Panc1 (cell line): ENCODE measurements around the gene BAHCC1.

Experiments used
- CTCF ChIP-seq: fragments of 450-650 bp; IDR thresholded peaks from 2 replicates; pipeline ENCODE4 v1.5.1; 2017; ENCODE audit warnings: mild to moderate bottlenecking
- POLR2AphosphoS5 ChIP-seq: IDR thresholded peaks from 2 replicates; pipeline ENCODE4 v1.6.1; 2012; ENCODE audit warnings: mild to moderate bottlenecking, low read depth, low read length, moderate library complexity

- TF ChIP-seq CTCF (no peak), POLR2AphosphoS5 (no peak)
Observed at GRCh38 chr17:81448950-81449349, 53.7 kb downstream of the BAHCC1 start.
